CD4-positive, alpha-beta T cell treated with Interleukin-17A for 4 hours (primary cell): Measurements from ENCODE around the gene GINS1.

Experiments
- DNase-seq: peaks from one replicate; pipeline ENCODE4 v3.0.0-alpha.2; 2020; ENCODE audit warnings: mixed read lengths

GINS1 gene

GRCh38 chr20:25478889-25479568 lies 71.6 kb downstream of the GINS1 start:
- DNase-seq: no peak

- DNase-seq: no peak
Observed at GRCh38 chr20:25479638-25480037, 72.2 kb downstream of the GINS1 start.

GRCh38 chr20:25480156-25480555 lies 72.7 kb downstream of the GINS1 start:
- DNase-seq: no peak

- DNase-seq: no peak
Observed at GRCh38 chr20:25480797-25481196, 73.3 kb downstream of the GINS1 start.

- no peak for DNase-seq
Observed at GRCh38 chr20:25481235-25481917, 73.9 kb downstream of the GINS1 start.

GRCh38 chr20:25481918-25482253 lies 74.4 kb downstream of the GINS1 start:
- DNase-seq: no peak

- no peak for DNase-seq
Observed at GRCh38 chr20:25483431-25484132, 76.1 kb downstream of the GINS1 start.

- DNase-seq: no peak
Observed at GRCh38 chr20:25484224-25484846, 76.9 kb downstream of the GINS1 start.

GRCh38 chr20:25484911-25485511 lies 77.5 kb downstream of the GINS1 start:
- DNase-seq: peak; percentile 22

- no peak for DNase-seq
Observed at GRCh38 chr20:25485872-25486271, 78.4 kb downstream of the GINS1 start.

GRCh38 chr20:25486377-25486776 lies 78.9 kb downstream of the GINS1 start:
- DNase-seq: peak; percentile 12

- DNase-seq: no peak
Observed at GRCh38 chr20:25487306-25487705, 79.8 kb downstream of the GINS1 start.

GRCh38 chr20:25487975-25488374 lies 80.5 kb downstream of the GINS1 start:
- no peak for DNase-seq

- no peak for DNase-seq
Observed at GRCh38 chr20:25489221-25489871, 81.9 kb downstream of the GINS1 start.

- DNase-seq: no peak
Observed at GRCh38 chr20:25490656-25491445, 83.4 kb downstream of the GINS1 start.

- no peak for DNase-seq
Observed at GRCh38 chr20:25491446-25492038, 84.1 kb downstream of the GINS1 start.

GRCh38 chr20:25493137-25493536 lies 85.7 kb downstream of the GINS1 start:
- DNase-seq: no peak

- DNase-seq: no peak
Observed at GRCh38 chr20:25493748-25494505, 86.5 kb downstream of the GINS1 start.

GRCh38 chr20:25494506-25495188 lies 87.2 kb downstream of the GINS1 start:
- no peak for DNase-seq
